HCT116 (cell line): ENCODE measurements around the gene NEDD4L. TPM values are rescaled to one million over a fixed set of nuclear protein-coding genes. Genes with fewer than 3 reads are reported as not detected.

Experiments used
- ATAC-seq: fragments of 200-7000 bp; cut with Tn5 transposase; 2 replicates; pipeline ENCODE4 v1.9.1; 2020; ENCODE audit warnings: mild to moderate bottlenecking, moderate library complexity
- BruUV-seq: library from RNA; stranded (reverse); fragments of 400-500 nt; replicated peaks from 2 replicates; lab custom pipeline; 2021; lab: Mats Ljungman, UMichigan
- CTCF ChIA-PET: fragments of 300-600 bp; sonication (Branson Sonifier 250); formaldehyde crosslinking; loops from one replicate; lab custom pipeline; 2021; ENCODE audit warnings: antibody characterized with exemption; lab: Charles Lee
- POLR2A ChIA-PET: fragments of 300-600, 350-600 bp; sonication (Branson Sonifier 250); formaldehyde crosslinking; loops from one replicate; lab custom pipeline; 2021; ENCODE audit warnings: antibody characterized with exemption; lab: Charles Lee
- RAD21 ChIA-PET, 2 experiments: fragments of 300-600 bp; sonication (Branson Sonifier 250); formaldehyde crosslinking; loops; one replicate each; lab custom pipeline; 2023; ENCODE audit warnings: low total read pairs in 2 of 2; ENCODE audit not compliant: uncharacterized antibody in 2 of 2, unreplicated experiment in 2 of 2, low non-redundant PET in 1 of 2; lab: Charles Lee
- DNase-seq: peaks from one replicate; pipeline ENCODE4 v3.0.0-alpha.2; 2010; ENCODE audit warnings: low read depth, low spot score
- H2AFZ ChIP-seq: fragments of 200-600 bp; shearing (Covaris generic), sonication (generic); 2 replicates; pipeline ENCODE4 v1.6.1; 2017; ENCODE audit warnings: low read depth, mixed run types, mixed read lengths, antibody characterized with exemption, low read length; ENCODE audit not compliant: poor library complexity, severe bottlenecking
- H3K27ac ChIP-seq: 2 replicates; pipeline ENCODE4 v1.5.1; 2012; ENCODE audit warnings: low read depth, low read length
- H3K27me3 ChIP-seq: fragments of 200-600 bp; sonication (generic); 2 replicates; pipeline ENCODE4 v1.6.1; 2016; ENCODE audit warnings: mixed run types, low read length, mixed read lengths; ENCODE audit not compliant: insufficient read depth
- H3K36me3 ChIP-seq, 2 experiments: fragments of 200-500 bp in 1 of 2; fragments of 200-600 bp in 1 of 2; sonication (Bioruptor generic) in 1 of 2; sonication (generic) in 1 of 2; 2 replicates each; pipeline versions ENCODE4 v1.5.1 to v1.6.1; 2014 to 2016; ENCODE audit warnings: low read length in 2 of 2, inconsistent platforms in 1 of 2, mixed read lengths in 1 of 2, mixed run types in 1 of 2; ENCODE audit not compliant: insufficient read depth in 2 of 2, control insufficient read depth in 1 of 2
- H3K4me1 ChIP-seq, 2 experiments: fragments of 200-600 bp in 1 of 2; sonication (generic) in 1 of 2; 2 replicates each; pipeline versions ENCODE4 v1.5.1 to v1.6.1; 2012 to 2017; ENCODE audit warnings: low read length in 2 of 2, inconsistent platforms in 1 of 2, mild to moderate bottlenecking in 1 of 2, mixed read lengths in 1 of 2, mixed run types in 1 of 2, moderate library complexity in 1 of 2; ENCODE audit not compliant: insufficient read depth in 2 of 2, control insufficient read depth in 1 of 2
- H3K4me2 ChIP-seq: fragments of 200-600 bp; sonication (generic); 2 replicates; pipeline ENCODE4 v1.6.1; 2017; ENCODE audit warnings: mixed run types, low read length, mixed read lengths
- H3K4me3 ChIP-seq, 2 experiments: fragments of 200-600 bp in 1 of 2; sonication (generic) in 1 of 2; replicated peaks in 1 of 2; 2 replicates each; pipeline ENCODE4 v1.5.1; 2011 to 2016; ENCODE audit warnings: low read length in 2 of 2, control low read depth in 1 of 2, low read depth in 1 of 2, mild to moderate bottlenecking in 1 of 2, mixed read lengths in 1 of 2, mixed run types in 1 of 2
- H3K79me2 ChIP-seq: fragments of 200-600 bp; sonication (generic); 2 replicates; pipeline ENCODE4 v1.6.1; 2017; ENCODE audit warnings: mild to moderate bottlenecking, mixed run types, low read length, moderate library complexity, mixed read lengths; ENCODE audit not compliant: insufficient read depth
- H3K9ac ChIP-seq: fragments of 200-600 bp; sonication (generic); 2 replicates; pipeline ENCODE4 v1.6.1; 2016; ENCODE audit warnings: low read length, mixed read lengths
- H3K9me2 ChIP-seq: fragments of 200-600 bp; sonication (generic), shearing (Covaris generic); 2 replicates; pipeline ENCODE4 v1.6.1; 2017; ENCODE audit warnings: mixed run types, mild to moderate bottlenecking, moderate library complexity; ENCODE audit not compliant: insufficient read depth
- H3K9me3 ChIP-seq, 2 experiments: fragments of 200-500 bp in 1 of 2; fragments of 200-600 bp in 1 of 2; sonication (Bioruptor generic) in 1 of 2; sonication (generic) in 1 of 2; 2 replicates each; pipeline ENCODE4 v1.6.1; 2014 to 2017; ENCODE audit warnings: low read length in 2 of 2, mixed read lengths in 2 of 2, inconsistent platforms in 1 of 2, low read depth in 1 of 2, mild to moderate bottlenecking in 1 of 2, mixed run types in 1 of 2, moderate library complexity in 1 of 2; ENCODE audit not compliant: control insufficient read depth in 1 of 2, insufficient read depth in 1 of 2
- H4K20me1 ChIP-seq: fragments of 200-600 bp; sonication (generic), shearing (Covaris generic); 2 replicates; pipeline ENCODE4 v1.6.1; 2017; ENCODE audit warnings: mixed run types, mild to moderate bottlenecking, moderate library complexity; ENCODE audit not compliant: insufficient read depth
- CTCF ChIP-seq, 3 experiments: fragments of 200-600 bp in 1 of 3; sonication (generic) in 1 of 3; IDR thresholded peaks in 2 of 3; conservative IDR thresholded peaks in 1 of 3; 2 replicates each; pipeline ENCODE4 v1.5.1; 2012 to 2017; ENCODE audit warnings: low read depth in 2 of 3, low read length in 2 of 3, antibody characterized with exemption in 1 of 3, borderline replicate concordance in 1 of 3, control low read depth in 1 of 3, mild to moderate bottlenecking in 1 of 3, mixed read lengths in 1 of 3, mixed run types in 1 of 3, moderate library complexity in 1 of 3; ENCODE audit not compliant: insufficient read depth in 1 of 3
- EZH2phosphoT487 ChIP-seq: fragments of 200-600 bp; IDR thresholded peaks from 2 replicates; pipeline ENCODE4 v1.6.1; 2018; ENCODE audit warnings: antibody characterized with exemption, borderline replicate concordance
- JUND ChIP-seq: IDR thresholded peaks from 2 replicates; pipeline ENCODE4 v1.6.1; 2012
- MAX ChIP-seq: IDR thresholded peaks from 2 replicates; pipeline ENCODE4 v1.6.1; 2012
- POLR2A ChIP-seq: IDR thresholded peaks from 2 replicates; pipeline ENCODE4 v1.7.0; 2011; ENCODE audit warnings: borderline replicate concordance; ENCODE audit not compliant: insufficient read depth, insufficient read length; ENCODE audit errors: extremely low read depth
- RAD21 ChIP-seq: IDR thresholded peaks from 2 replicates; pipeline ENCODE4 v1.6.1; 2012; ENCODE audit warnings: low read depth, mild to moderate bottlenecking
- SP1 ChIP-seq: IDR thresholded peaks from 2 replicates; pipeline ENCODE4 v1.6.1; 2012; ENCODE audit warnings: low read depth
- YY1 ChIP-seq: IDR thresholded peaks from 2 replicates; pipeline ENCODE4 v1.6.1; 2011; ENCODE audit warnings: low read length, low read depth, moderate library complexity, mild to moderate bottlenecking; ENCODE audit not compliant: insufficient replicate concordance; ENCODE audit errors: extremely low read depth
- ZNF274 ChIP-seq: fragments of 200-500 bp; sonication (Bioruptor generic); IDR thresholded peaks from 2 replicates; pipeline ENCODE4 v1.6.1; 2014; ENCODE audit warnings: mild to moderate bottlenecking, low read depth, low read length, inconsistent platforms
- intact Hi-C: fragments of 100-400 bp; cut with micrococcal nuclease; formaldehyde crosslinking; loops from 2 replicates; pipeline ENCODE4 v1.10.0; 2022
- total RNA-seq: library from RNA; stranded (reverse); gene quantifications from one replicate; pipeline ENCODE4 v1.2.1, GENCODE V29; 2021; ENCODE audit not compliant: unreplicated experiment

Gene NEDD4L
- total RNA-seq, 1 experiment from 2014 or later: 41.5 TPM

GRCh38 chr18:58419587-58420199 is 375.7 kb downstream of the NEDD4L start:
- CTCF ChIA-PET: no interaction called here
- no peaks in the 10 kb centered on the region for H3K79me2 ChIP-seq
- no peaks in the 10 kb centered on the region; the same call in 1 of the 2 replicates for H3K27me3 ChIP-seq
- no peak overlapping the region for H3K9ac ChIP-seq
- RAD21 ChIA-PET: no interaction called here
- no peak overlapping the region for H3K4me3 ChIP-seq
- no peak for ATAC-seq
- no peaks in the 10 kb centered on the region for H3K36me3 ChIP-seq
- no TSS peak for BruUV-seq
- H4K20me1 ChIP-seq: no peaks in the 10 kb centered on the region
- intact Hi-C loops: no loop called here
- TF ChIP-seq RAD21: no peak
- TF ChIP-seq POLR2A: no peak
- no peak for TF ChIP-seq CTCF (IDR thresholded peaks at IDR 0.05 in 2 of 3, conservative IDR thresholded peaks at IDR 0.05 in 1 of 3; ENCODE audit: borderline replicate concordance in 1 of 3, insufficient read depth in 1 of 3, low read depth in 2 of 3, low read length in 2 of 3)
- TF ChIP-seq YY1: no peak
- no peak for TF ChIP-seq ZNF274
- no peak for TF ChIP-seq JUND
- TF ChIP-seq EZH2phosphoT487: no peak
- DNase-seq: no peak
- H3K9me3 ChIP-seq: no peaks in the 10 kb centered on the region
- H2AFZ ChIP-seq: no peak overlapping the region
- POLR2A ChIA-PET: no interaction called here
- H3K9me2 ChIP-seq: no peaks in the 10 kb centered on the region
- H3K4me2 ChIP-seq: no peak overlapping the region
- peaks cover 0 to 5% of the 10 kb centered on the region in 2 experiments; a peak in 1 of 4 replicates for H3K4me1 ChIP-seq
- H3K27ac ChIP-seq: no peak overlapping the region

DNA sequence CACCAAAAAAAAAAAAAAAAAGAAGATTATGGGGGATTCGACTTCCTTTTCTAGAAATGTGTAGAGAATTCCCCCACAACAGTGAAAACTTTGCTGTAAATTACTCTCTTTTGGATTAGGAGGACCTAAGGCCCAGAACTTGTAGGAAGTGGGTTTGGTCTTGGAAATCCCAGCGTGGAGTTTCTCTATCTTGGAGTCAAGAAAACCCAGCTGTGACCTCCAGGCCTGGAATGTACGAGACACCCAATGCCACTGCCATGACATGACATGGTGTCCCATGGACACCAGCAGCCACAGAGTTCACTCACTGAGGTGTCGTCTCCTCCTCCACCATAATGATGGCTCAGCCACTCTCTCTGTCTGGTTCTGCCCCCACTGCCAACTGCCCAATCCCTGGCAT is 382.6 kb downstream of the NEDD4L start:
- POLR2A ChIA-PET: no interaction called here
- RAD21 ChIA-PET: no interaction called here
- Histone ChIP-seq H3K9me3 (no peaks in the 10 kb centered on the region), H3K79me2 (no peaks in the 10 kb centered on the region), H3K4me3 (no peak overlapping the region), H3K4me1 (peaks cover 12 to 13% of the 10 kb centered on the region in 2 experiments; a peak in 3 of 4 replicates), H3K36me3 (no peaks in the 10 kb centered on the region), H3K27ac (no peak overlapping the region), H2AFZ (no peak overlapping the region), H3K27me3 (no peaks in the 10 kb centered on the region), H3K9ac (no peak overlapping the region), H3K4me2 (no peak overlapping the region), H3K9me2 (no peaks in the 10 kb centered on the region), H4K20me1 (no peaks in the 10 kb centered on the region)
- no TSS peak for BruUV-seq
- no peak for TF ChIP-seq RAD21
- TF ChIP-seq SP1: no peak
- TF ChIP-seq MAX: no peak
- CTCF ChIA-PET: no interaction called here
- intact Hi-C loops: no loop called here
- DNase-seq (no peak), ATAC-seq (no peak)
